Fibroblast of peridontal ligament (primary cell): ENCODE results near the gene KRT36.

Experiments used
- DNase-seq: peaks from one replicate; pipeline ENCODE4 v3.0.0-alpha.2; 2010; ENCODE audit errors: extremely low read depth

KRT36 gene

DNA sequence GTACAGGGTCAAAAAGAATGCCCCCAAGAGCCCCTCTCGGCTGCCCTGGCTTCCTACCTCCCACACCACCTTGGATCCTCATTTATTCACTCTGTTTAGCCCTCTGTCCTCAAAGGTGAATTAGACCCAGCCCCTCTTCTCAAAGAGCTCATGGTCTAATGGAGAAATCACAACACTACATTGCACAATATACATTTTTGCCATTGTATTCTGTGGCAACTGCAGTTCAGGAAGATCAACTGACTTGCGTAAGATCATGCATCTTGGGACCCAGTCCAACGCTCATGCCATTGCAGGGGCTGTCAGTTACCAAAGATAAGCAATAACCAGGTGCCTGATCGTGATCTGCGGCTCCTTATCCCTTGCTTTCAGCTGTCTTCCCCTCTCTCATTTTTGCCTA lies 50.3 kb downstream of the KRT36 start:
- no peak for DNase-seq

DNA sequence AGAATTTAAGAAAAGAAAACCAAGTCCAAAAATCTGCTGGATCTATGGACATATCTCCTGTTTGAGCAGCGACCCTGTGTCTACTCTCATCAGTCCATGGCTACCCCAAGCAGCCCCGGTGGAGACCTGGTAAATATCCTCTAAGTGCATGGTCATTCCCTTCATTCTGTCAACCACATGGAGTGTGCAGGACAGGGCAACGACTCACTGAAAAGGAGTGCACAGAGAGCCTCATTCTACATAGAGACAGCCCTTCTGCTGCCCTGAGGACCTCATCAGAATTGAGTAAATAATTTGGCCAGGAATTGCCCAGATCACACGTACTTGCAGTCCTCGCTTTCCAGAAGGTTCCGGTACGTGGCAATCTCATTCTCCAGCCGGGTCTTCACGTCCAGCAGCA lies 51.9 kb downstream of the KRT36 start:
- DNase-seq = no peak

DNA sequence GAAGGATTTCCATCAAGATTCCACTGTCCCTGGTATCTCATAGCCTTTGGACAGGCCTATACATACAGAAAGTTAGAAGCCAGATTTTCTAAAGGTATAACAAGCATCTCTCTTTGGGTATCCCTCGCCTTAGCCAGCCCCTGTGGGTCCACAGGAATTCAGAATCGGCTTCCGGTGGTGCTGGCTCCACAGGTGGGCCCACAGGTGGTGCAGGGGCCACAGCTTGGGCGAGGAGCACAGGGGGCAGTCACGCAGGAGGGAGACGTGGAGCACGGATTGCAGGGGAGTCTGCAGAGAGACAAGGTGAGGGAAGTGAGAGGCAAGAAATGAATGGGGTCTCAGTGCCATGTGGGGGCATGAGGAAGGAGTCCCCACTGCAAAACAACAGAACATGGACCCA lies 52.5 kb downstream of the KRT36 start:
- no peak for DNase-seq
